NCI-H1105 treated with DMSO at 0.1 percent for 48 hours (cell line): Measurements from ENCODE around the gene OR52W1.
"Not testable (repeated sequence)": the region's sequence is repeated elsewhere in the genome, so short reads cannot be mapped to it uniquely, and the experiment has no call there.

Experiments
- DNase-seq: peaks from one replicate; lab custom pipeline; 2025; lab: John Stamatoyannopoulos, UW

Gene OR52W1

DNA sequence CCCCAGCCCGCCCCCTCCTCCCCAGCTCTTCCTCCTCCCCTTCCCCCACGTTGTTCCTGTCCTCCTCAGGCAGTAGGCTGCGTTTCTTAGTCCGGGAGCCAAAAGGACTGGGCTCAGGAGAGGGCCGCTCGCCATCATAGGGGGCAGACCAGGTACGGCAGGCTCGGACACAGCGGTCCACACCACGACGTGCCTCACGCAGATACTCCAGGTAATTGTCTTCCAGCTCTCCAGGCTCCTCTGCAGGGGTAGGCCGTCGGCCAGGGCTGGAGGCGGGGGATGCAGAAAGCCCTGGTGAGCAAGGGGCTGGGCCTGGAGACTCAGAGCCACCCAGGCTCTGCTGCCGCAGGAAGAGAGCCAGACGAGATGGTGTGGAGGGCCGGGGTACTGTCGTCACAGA, 18.7 kb downstream of the OR52W1 start:
- DNase-seq: no peak

DNA sequence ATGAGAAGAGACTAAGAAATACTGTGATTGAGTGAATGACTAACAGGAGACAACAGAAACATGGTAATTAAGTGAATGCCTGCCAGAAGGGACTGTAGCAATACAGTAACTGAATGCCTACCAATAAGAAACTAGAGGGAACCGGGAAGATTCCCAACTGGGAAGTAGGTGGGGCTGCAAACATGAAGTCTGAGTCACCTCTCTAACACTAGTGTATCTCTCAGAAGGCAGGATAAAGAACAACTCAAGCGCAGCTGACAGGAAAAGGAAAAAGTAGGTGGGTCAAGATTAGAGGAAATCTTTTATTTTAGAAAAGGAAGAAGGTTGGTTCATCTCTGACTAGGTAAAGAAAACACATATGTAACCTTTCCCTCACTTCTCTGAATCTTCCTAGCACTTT, 20.3 kb downstream of the OR52W1 start:
- DNase-seq: no peak

DNA sequence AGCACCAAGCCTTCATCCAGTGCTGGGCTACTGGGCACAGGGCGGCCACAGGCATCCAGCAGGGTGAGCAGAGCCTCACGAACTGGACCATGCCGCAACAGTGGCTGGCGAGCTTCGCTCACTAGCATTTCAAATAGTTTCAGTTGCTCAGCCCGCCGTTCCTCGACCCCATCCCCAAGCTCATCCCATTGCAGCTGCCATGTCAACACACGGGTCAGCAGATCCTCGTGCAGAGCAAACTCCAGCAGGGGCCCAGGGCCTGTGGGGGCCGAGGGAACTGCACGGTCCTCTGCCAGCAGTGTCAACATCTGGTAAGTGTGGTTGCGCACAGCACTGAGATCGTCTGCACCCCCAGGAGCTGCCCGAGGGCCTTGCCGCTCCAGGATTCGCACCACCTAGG, 24.8 kb downstream of the OR52W1 start:
- DNase-seq: no peak

DNA sequence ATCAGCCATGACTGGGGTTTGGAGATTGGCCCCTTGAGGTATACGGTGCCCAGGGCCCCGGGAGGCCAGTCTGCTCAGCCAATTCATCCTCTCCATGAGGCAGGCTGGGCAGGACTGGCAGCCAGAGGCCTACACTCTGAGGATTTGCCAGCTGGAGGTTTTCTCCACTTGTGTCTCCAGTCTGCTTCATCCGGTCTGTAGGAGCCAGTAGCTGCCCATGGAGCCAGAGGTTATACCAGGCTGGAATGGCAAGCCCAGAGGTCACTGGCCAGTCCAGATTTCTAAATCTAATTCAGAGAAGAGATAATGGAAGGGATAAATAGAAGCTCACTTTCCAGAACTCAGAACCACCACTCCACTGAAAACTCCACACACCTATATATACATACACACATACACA, 25.4 kb downstream of the OR52W1 start:
- DNase-seq: no peak

DNA sequence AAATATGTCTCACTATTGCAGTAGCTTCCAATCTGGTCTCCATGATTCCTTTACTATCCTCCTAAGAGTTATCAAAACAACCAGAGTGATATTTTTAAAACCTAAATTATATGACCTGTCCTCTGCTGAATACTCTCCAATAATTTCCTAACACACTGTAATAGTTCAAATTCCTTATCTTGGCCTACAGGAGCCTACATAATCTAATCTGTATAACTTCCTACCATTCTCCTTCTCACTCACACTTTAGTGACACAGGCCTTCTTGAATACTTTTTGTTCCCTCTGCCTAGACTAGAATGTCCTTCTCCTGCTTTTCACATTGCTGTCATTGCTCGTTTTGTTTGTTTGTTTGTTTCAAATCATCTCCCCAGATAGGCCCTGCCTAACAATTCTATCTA, 26.0 kb downstream of the OR52W1 start:
- no peak for DNase-seq

DNA sequence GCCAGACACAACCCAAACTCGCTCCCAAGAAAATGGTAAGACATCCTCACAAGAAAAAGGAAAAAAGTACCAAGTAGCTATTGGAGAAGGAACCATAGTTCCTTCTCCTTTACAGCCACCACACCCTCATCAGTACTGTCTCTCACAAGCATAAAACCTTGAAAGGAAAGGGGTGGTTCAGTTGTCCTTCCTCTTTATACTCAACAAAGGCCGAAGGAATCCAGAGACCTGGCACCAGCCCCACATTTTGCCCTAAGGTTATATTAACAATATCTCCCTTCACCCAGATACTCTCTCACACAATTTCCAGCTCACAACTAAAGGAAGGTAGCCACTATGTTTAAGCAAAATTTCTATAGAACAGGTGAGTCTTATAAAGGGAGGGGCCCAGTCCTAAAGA, 26.9 kb downstream of the OR52W1 start:
- DNase-seq: no peak

DNA sequence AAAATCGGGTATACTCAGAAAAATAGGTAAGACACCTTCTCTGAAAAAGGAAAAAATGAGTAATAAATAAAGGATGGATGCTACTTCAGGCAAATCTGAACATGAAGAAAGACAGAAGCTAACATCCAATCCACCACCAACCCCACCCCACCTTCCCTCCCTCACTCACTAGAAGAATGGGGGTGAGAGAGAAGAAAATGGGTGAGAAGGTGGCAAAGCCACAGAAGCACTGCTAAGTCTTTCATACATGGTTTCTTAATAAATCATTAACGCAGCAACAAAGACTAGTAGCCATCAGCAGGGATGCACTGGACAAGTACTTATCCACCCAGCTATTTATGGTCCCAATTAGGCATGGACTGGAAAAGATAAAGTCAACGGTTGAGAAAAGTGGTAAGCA, 29.5 kb downstream of the OR52W1 start:
- no peak for DNase-seq

DNA sequence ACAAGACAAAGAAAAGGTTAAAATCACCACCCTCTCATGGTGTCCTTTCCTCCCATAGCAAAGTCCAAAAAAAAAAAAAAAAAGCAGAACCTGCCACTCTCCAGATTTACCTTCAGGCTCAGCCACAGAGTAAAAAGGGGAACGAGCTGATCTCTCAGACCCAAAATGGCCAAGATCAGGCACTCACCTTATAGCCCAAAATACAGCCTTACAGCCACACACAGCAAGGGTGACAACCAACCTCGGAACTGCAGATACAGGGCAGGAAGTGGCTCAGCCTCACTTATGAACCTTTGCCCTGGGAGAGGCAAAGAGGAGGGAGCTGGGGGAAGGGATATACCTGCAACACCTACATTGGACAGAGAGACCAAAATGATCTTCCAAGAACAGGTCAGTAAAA, 30.9 kb downstream of the OR52W1 start:
- DNase-seq: no peak

DNA sequence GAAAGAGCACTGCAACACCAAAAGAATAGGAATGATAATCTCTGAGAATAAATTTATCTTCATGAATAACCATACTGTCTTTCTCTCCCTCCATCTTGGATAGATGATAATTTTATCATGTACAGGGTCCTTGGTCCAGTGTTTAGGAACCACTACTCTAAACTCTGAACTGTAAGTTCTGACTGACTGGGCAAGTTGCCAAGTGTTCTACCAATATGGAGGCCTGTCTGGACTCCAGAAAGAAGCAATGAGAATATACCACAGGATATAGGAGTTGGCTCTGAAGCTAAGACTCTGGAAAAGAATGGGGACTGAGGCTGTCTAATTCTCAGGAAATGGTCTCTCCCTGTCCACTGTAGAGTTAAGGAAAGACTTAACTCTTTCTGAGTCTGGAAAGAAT, 33.9 kb downstream of the OR52W1 start:
- DNase-seq: no peak

DNA sequence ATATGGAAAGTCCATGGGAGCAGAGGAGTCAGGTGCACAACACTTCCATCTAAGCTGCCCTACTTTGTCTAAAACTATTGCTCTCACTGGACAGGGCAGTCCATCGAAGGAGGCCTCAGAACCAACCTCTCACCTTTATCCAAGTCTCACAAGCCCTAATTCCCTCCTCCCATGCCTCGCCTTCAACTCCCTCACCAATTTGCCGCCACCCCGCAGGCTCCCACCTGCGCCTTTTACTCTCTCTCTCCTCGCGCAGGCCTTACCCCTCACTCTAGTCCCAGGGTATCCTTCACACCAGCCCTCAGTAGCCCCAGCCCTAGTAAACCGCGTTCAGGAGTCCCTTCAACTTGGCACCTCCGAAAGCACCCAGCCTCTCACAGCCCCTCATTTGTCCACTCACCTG, 35.0 kb downstream of the OR52W1 start:
- no peak for DNase-seq

DNA sequence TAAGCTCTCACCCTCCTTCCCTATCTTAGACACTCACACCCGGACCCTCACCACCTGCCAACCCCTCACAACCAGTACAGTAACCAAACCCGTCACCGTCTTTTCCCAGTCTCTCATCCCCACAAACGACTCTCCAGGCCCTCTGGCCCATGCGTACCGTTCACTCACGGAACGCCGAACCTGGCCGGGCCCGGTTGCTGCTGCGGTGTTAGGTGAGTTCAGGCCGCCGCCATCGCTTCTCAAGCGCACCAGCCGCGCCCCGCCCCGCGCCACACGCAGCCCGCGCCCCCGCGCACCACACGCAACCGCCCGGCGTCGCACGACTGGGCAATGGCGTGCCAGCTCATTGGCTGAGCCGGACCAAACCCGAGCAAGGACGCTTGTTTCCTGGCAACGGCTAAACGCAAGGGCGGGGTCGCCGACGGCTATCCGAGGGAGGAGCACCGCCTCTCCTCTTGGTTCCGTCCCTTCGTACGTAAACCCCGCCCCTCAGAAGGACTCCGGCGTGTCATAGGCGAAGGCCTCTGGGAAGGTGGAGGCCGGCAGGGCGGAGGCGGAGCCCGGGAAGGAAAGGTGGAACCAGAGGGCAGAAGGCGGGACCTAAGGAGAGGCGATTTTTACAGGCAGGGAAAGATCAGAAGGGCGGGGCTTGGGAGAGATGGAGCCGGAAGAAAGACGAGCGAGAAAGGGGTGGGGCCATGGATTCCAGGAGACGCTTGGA, 35.5 kb downstream of the OR52W1 start, which contains the start of gene FHIP1B:
Gene FHIP1B, minus strand, starts transcription at position 250 of the 721 bp plus-strand sequence. CDS start 10,120 bp downstream, outside the sequence.
- peak; percentile 100 for DNase-seq

DNA sequence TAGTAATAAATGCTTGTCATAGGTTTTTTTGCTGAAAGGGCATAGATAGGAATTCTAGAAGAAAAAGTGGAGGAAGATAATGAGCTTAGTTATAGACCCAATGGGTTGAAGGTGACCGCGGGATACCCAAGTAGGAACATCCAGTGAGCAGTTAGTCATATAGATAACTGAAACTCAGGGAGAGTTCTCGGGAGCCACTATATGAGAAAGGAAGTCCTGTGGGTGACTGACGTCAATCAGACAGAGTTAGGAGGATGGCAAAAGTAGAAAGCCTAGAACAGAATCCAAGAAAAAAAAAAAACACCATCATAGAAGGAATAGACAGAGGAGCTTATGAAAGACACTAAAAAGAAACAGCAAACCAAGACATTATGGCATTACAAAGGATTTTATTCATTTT, 38.2 kb downstream of the OR52W1 start:
- no peak for DNase-seq

DNA sequence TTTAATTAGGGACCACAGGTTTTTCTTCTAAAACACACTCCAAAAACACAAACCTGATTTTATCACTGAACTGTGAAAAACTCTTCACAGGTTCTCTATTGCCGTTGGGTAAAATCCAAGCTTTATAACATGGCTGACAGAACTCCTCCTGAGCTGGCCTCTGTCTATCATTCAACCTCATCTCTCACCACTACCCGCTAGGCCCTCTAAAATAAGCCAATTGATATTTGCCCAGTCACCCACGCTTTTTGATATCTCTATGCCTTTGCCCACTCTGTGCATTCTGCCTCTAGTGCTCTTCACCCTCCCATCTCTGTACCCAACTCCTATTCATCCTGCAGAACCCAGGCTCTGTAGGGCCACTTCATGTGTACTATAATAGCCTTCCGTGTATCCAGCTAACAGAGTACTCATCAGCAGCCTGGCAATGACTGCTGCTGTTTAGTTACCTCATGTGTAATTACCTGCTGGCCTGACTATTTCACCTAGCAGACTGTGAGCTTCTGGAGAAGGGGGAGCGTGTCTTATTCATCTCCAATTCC, 38.8 kb downstream of the OR52W1 start:
- no peak for DNase-seq

DNA sequence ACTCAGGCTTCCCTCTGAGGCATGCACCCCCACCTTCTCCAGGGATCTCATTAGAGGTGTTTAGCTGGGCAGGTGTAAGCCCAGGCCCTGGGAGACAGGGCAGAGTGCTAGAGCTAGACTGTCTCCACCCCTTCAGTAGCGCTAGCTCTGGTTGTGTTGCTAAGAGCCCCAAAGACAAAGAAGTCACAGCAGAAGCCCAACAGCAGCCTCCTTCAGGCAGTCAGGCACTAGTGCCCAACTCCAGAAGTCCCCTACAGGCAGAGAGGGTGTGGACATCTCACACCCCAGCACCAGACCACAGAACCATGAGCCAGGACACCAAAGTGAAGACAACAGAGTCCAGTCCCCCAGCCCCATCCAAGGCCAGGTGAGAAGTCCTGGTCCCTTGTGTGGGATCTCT, 39.9 kb downstream of the OR52W1 start, which contains the start of gene CNGA4:
Gene CNGA4, plus strand, starts transcription at position 188 of the 400 bp plus-strand sequence. Its CDS starts 118 bp downstream, at position 306.
- DNase-seq: no peak

DNA sequence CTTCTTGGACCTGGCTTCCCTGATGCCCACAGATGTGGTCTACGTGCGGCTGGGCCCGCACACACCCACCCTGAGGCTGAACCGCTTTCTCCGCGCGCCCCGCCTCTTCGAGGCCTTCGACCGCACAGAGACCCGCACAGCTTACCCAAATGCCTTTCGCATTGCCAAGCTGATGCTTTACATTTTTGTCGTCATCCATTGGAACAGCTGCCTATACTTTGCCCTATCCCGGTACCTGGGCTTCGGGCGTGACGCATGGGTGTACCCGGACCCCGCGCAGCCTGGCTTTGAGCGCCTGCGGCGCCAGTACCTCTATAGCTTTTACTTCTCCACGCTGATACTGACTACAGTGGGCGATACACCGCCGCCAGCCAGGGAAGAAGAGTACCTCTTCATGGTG, 41.1 kb downstream of the OR52W1 start:
- no peak for DNase-seq

DNA sequence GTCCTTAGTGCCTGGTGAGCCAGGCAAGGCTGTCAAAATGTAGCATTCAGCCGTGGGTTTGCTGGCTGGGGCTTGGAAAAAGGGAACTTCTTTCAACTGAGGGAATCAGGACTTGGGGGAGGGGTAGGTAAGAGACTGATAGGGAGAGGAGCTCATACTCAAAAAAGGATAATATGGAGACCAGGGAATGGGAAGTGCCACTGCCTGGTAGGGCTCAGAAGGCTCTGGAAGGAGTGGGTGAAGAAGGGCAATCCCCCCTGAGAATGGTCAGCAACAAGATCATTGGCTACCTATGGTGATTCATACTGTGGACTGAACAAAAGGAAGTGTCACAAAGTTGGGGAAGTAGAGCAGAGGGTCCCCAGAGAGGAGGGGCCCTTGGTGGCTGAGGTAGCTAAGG, 41.8 kb downstream of the OR52W1 start:
- DNase-seq: no peak

DNA sequence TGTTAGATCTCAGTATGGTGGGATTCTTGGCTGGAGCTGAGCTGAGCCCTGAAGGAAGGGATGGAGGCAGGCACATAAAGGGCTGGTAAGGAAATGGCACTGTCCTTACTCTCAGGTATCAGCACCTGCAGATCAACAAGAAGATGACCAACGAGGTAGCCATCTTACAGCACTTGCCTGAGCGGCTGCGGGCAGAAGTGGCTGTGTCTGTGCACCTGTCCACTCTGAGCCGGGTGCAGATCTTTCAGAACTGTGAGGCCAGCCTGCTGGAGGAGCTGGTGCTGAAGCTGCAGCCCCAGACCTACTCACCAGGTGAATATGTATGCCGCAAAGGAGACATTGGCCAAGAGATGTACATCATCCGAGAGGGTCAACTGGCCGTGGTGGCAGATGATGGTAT, 42.3 kb downstream of the OR52W1 start:
- no peak for DNase-seq

DNA sequence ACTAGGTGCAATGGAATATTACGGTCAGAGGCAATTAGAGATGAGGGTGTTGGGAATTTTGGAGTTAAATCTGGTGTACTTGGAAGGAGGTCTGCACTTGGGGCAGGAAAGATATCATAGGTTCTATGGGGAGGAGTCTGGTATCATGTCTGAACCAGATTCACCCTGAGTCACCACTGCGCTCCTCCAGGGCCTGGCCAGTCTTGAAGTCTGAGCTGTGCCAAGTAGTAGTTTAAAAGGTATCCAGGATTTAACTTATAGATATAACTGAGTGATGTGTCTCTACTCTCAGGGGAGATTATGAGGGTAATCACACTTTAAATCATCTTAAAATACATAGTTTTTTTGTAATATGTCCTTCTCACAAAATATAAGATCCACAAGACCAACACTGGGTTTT, 46.5 kb downstream of the OR52W1 start:
- no peak for DNase-seq

DNA sequence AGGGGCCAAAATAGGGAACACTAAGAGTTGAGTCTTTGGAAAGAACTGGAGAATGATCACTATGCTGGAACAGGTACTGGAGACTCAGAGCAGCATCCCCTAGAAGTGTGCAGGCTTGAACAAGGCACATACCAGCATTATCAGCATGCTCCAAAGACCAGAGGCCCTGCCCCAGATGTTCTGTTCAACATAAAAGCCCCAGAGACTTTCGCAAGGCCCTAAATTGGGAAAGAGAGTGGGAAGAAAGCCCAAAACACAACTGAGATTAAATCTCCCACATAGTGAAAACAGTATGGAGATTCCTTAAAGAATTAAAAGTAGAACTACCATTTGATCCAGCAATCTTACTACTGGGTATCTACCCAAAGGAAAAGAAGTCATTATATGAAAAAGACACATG, 49.2 kb downstream of the OR52W1 start:
- no peak for DNase-seq

DNA sequence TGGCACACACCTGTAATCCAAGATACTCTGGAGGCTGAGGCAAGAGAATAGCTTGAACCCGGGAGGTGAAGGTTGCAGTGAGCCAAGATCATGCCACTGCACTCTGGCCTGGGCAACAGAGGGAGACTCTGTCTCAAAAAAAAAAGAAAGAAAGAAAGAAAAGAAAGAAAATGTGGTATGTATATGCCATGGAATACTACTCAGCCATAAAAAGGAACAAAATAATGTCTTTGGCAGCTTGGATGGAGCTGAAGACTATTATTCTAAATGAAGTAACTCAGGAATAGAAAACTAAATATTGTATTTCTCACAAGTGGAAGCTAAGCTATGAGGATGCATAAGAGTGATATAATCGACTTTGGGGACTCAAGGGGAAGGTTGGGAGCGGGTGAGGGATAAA, 49.9 kb downstream of the OR52W1 start:
- not testable (repeated sequence) for DNase-seq
